Gastroesophageal sphincter (tissue), 2 donors: ENCODE data around the gene CHST3.

ENCODE experiments used
- EP300 ChIP-seq: sonication (generic); formaldehyde crosslinking; IDR thresholded peaks from one replicate; pipeline ENCODE4 v1.6.1; 2017; ENCODE audit warnings: antibody characterized with exemption, mild to moderate bottlenecking
- POLR2AphosphoS5 ChIP-seq: sonication (generic); formaldehyde crosslinking; IDR thresholded peaks from one replicate; pipeline ENCODE4 v1.6.1; 2017; ENCODE audit warnings: antibody characterized with exemption

DNA sequence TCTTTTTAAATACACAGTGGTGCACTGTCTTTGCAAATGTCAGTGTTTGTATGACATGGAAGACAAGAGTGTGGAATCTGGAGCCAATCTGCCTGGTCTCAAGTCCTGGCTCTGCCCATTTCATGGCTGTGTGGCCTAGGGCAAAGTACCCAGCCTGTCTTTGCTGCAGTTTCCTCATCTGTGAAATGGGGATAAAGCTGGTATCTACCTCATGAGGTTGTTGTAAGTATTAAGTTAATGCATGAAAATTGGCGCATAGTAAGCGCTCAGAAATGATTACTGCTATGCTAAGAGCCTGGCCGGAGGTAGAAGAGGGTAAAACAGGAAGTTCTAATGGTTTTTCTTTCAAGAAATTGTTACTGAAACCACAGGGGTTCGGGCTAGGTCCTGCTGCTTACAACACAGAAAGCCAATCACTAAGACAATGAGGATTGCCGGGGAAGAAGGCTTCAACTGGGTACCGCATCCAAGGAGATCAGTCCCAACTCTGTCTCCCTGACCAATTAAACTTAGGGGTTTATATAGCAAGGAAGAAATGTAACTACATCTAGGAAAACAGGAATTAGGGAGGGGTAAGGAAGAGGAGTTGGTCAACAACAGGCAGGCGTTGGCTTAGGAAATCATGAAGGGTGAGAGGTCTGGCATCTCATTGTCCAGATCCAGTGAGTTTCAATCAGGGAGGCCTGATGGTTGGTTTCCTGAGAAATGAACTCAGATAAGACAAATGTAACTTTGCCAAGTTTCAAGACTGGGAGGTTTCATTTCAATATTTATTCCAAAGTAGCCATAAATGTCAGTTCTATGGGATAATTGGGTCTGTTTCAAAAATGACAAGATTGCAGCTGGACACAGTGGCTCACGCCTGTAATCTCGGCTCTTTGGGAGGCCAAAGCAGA, 57.0 kb downstream of the CHST3 start:
- TF ChIP-seq EP300 (no peak), POLR2AphosphoS5 (no peak)
